ENCODE data around the gene PLCH1.

The PLCH1 gene

DNA sequence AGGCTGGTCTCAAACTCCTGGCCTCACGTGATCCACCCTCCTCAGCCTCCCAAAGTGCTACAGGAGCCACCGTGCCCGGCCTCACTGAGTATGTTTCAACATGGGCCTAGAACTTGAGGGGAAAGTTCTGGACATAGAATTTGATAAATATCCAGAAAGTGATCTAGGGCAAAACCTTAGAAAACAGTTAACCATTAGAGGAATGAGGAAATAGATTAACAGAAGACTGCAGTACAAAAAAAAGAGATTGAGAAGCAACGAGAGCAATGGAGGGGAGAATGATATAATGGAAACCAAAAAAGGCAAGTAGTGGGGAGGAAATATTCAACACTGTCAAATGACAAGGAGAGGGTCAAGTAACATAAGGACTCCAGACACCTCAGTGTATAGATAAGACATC is 191.5 kb downstream of the PLCH1 start:
- TF ChIP-seq EZH2 (IDR thresholded peaks at IDR 0.05; ENCODE audit: borderline replicate concordance, low read length), result no peak
- 0 out of 2 replicates have a peak, but pooled peaks cover 8% of the 10 kb centered on the region for H3F3A ChIP-seq (ENCODE audit: insufficient read depth, low read length)
- no peaks in the 10 kb centered on the region; the same call in 1 of the 2 replicates for H3K36me3 ChIP-seq (ENCODE audit: insufficient read depth, low read length)
- H3K27ac ChIP-seq (ENCODE audit: low read depth, low read length, poor library complexity, severe bottlenecking), result peak overlapping the region; percentile 92
- no peaks in the 10 kb centered on the region for H3K27me3 ChIP-seq (ENCODE audit: insufficient read depth, low read length)
- no peaks in the 10 kb centered on the region for H4K20me1 ChIP-seq (ENCODE audit: insufficient read depth, low read length)
- H2AFZ ChIP-seq (ENCODE audit: low read length), result no peak overlapping the region
- H3K9me2 ChIP-seq (ENCODE audit: low read depth, low read length), result no peaks in the 10 kb centered on the region
- H3K4me2 ChIP-seq (ENCODE audit: low read length), result peak overlapping the region; percentile 30; the same call in 1 of the 2 replicates
- H3K9ac ChIP-seq (ENCODE audit: low read length), result no peak overlapping the region; the same call in 1 of the 2 replicates
- no peaks in the 10 kb centered on the region for H3K9me3 ChIP-seq (ENCODE audit: low read length)
- no peaks in the 10 kb centered on the region for H3K79me2 ChIP-seq (ENCODE audit: insufficient read depth, low read length)
- H3K4me1 ChIP-seq (ENCODE audit: insufficient read depth, low read length, severe bottlenecking), result peaks cover 89% of the 10 kb centered on the region
- H3K4me3 ChIP-seq (ENCODE audit: low read depth, low read length, poor library complexity, severe bottlenecking), result no peak overlapping the region

- Histone ChIP-seq H3F3A (ENCODE audit: insufficient read depth, low read length) (0 out of 2 replicates have a peak, but pooled peaks cover 8% of the 10 kb centered on the region), H2AFZ (ENCODE audit: low read length) (no peak overlapping the region), H3K27ac (ENCODE audit: low read depth, low read length, poor library complexity, severe bottlenecking) (peak overlapping the region; percentile 92), H3K27me3 (ENCODE audit: insufficient read depth, low read length) (no peaks in the 10 kb centered on the region), H3K4me3 (ENCODE audit: low read depth, low read length, poor library complexity, severe bottlenecking) (no peak overlapping the region), H3K9ac (ENCODE audit: low read length) (no peak overlapping the region; the same call in 1 of the 2 replicates), H3K9me3 (ENCODE audit: low read length) (no peaks in the 10 kb centered on the region), H3K4me2 (ENCODE audit: low read length) (no peak overlapping the region; the same call in 1 of the 2 replicates), H3K4me1 (ENCODE audit: insufficient read depth, low read length, severe bottlenecking) (peaks cover 75% of the 10 kb centered on the region), H3K36me3 (ENCODE audit: insufficient read depth, low read length) (no peaks in the 10 kb centered on the region), H3K79me2 (ENCODE audit: insufficient read depth, low read length) (no peaks in the 10 kb centered on the region), H3K9me2 (ENCODE audit: low read depth, low read length) (no peaks in the 10 kb centered on the region), H4K20me1 (ENCODE audit: insufficient read depth, low read length) (no peaks in the 10 kb centered on the region)
- no peak for TF ChIP-seq EZH2 (IDR thresholded peaks at IDR 0.05; ENCODE audit: borderline replicate concordance, low read length)
- TF ChIP-seq, protein P1, sequence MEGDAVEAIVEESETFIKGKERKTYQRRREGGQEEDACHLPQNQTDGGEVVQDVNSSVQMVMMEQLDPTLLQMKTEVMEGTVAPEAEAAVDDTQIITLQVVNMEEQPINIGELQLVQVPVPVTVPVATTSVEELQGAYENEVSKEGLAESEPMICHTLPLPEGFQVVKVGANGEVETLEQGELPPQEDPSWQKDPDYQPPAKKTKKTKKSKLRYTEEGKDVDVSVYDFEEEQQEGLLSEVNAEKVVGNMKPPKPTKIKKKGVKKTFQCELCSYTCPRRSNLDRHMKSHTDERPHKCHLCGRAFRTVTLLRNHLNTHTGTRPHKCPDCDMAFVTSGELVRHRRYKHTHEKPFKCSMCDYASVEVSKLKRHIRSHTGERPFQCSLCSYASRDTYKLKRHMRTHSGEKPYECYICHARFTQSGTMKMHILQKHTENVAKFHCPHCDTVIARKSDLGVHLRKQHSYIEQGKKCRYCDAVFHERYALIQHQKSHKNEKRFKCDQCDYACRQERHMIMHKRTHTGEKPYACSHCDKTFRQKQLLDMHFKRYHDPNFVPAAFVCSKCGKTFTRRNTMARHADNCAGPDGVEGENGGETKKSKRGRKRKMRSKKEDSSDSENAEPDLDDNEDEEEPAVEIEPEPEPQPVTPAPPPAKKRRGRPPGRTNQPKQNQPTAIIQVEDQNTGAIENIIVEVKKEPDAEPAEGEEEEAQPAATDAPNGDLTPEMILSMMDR (IDR thresholded peaks at IDR 0.05; ENCODE audit: low read length), result no peak
Measured at GRCh38 chr3:155550391-155550790, 194.5 kb downstream of the PLCH1 start.

- Histone ChIP-seq H3K36me3 (ENCODE audit: insufficient read depth, low read length) (no peaks in the 10 kb centered on the region), H3K4me1 (ENCODE audit: insufficient read depth, low read length, severe bottlenecking) (peaks cover 62% of the 10 kb centered on the region), H3K79me2 (ENCODE audit: insufficient read depth, low read length) (no peaks in the 10 kb centered on the region), H4K20me1 (ENCODE audit: insufficient read depth, low read length) (no peaks in the 10 kb centered on the region), H3K27ac (ENCODE audit: low read depth, low read length, poor library complexity, severe bottlenecking) (peak overlapping the region; percentile 92), H3K9me2 (ENCODE audit: low read depth, low read length) (no peaks in the 10 kb centered on the region), H3K9me3 (ENCODE audit: low read length) (no peaks in the 10 kb centered on the region), H3K4me3 (ENCODE audit: low read depth, low read length, poor library complexity, severe bottlenecking) (peak overlapping the region; percentile 25), H2AFZ (ENCODE audit: low read length) (no peak overlapping the region), H3K4me2 (ENCODE audit: low read length) (peak overlapping the region; percentile 58), H3K27me3 (ENCODE audit: insufficient read depth, low read length) (no peaks in the 10 kb centered on the region), H3K9ac (ENCODE audit: low read length) (peak overlapping the region; percentile 15; the same call in 1 of the 2 replicates), H3F3A (ENCODE audit: insufficient read depth, low read length) (0 out of 2 replicates have a peak, but pooled peaks cover 8% of the 10 kb centered on the region)
- TF ChIP-seq EZH2 (IDR thresholded peaks at IDR 0.05; ENCODE audit: borderline replicate concordance, low read length), result no peak
- TF ChIP-seq, protein P1 (IDR thresholded peaks at IDR 0.05; ENCODE audit: low read length), result no peak
Measured at GRCh38 chr3:155549087-155549486, 195.8 kb downstream of the PLCH1 start.

- H3K27me3 ChIP-seq (ENCODE audit: insufficient read depth, low read length), result no peaks in the 10 kb centered on the region
- no peaks in the 10 kb centered on the region for H4K20me1 ChIP-seq (ENCODE audit: insufficient read depth, low read length)
- TF ChIP-seq, protein P1 (IDR thresholded peaks at IDR 0.05; ENCODE audit: low read length), result no peak
- no peak for TF ChIP-seq EZH2 (IDR thresholded peaks at IDR 0.05; ENCODE audit: borderline replicate concordance, low read length)
- H3K9me2 ChIP-seq (ENCODE audit: low read depth, low read length), result no peaks in the 10 kb centered on the region
- H3K4me2 ChIP-seq (ENCODE audit: low read length), result peak overlapping the region; percentile 58; the same call in 1 of the 2 replicates
- H3K36me3 ChIP-seq (ENCODE audit: insufficient read depth, low read length), result no peaks in the 10 kb centered on the region
- H3K9me3 ChIP-seq (ENCODE audit: low read length), result no peaks in the 10 kb centered on the region
- H3F3A ChIP-seq (ENCODE audit: insufficient read depth, low read length), result 0 out of 2 replicates have a peak, but pooled peaks cover 8% of the 10 kb centered on the region
- H3K4me1 ChIP-seq (ENCODE audit: insufficient read depth, low read length, severe bottlenecking), result peaks cover 53% of the 10 kb centered on the region
- no peak overlapping the region; the same call in 1 of the 2 replicates for H3K9ac ChIP-seq (ENCODE audit: low read length)
- H2AFZ ChIP-seq (ENCODE audit: low read length), result no peak overlapping the region
- H3K79me2 ChIP-seq (ENCODE audit: insufficient read depth, low read length), result no peaks in the 10 kb centered on the region
- no peak overlapping the region for H3K4me3 ChIP-seq (ENCODE audit: low read depth, low read length, poor library complexity, severe bottlenecking)
- H3K27ac ChIP-seq (ENCODE audit: low read depth, low read length, poor library complexity, severe bottlenecking), result peak overlapping the region; percentile 92
Measured at GRCh38 chr3:155548195-155548594, 196.7 kb downstream of the PLCH1 start.
